HepG2 (cell line): ENCODE results near the gene OSR1.

Source experiments
- ATF1 ChIP-seq: IDR thresholded peaks from 2 replicates; pipeline ENCODE4 v1.6.1; 2016; ENCODE audit warnings: mild to moderate bottlenecking, control low read depth
- CEBPB ChIP-seq: IDR thresholded peaks from 2 replicates; pipeline ENCODE4 v1.6.1; 2011; ENCODE audit warnings: low read depth, low read length, improper control_type of control experiment, borderline replicate concordance

DNA sequence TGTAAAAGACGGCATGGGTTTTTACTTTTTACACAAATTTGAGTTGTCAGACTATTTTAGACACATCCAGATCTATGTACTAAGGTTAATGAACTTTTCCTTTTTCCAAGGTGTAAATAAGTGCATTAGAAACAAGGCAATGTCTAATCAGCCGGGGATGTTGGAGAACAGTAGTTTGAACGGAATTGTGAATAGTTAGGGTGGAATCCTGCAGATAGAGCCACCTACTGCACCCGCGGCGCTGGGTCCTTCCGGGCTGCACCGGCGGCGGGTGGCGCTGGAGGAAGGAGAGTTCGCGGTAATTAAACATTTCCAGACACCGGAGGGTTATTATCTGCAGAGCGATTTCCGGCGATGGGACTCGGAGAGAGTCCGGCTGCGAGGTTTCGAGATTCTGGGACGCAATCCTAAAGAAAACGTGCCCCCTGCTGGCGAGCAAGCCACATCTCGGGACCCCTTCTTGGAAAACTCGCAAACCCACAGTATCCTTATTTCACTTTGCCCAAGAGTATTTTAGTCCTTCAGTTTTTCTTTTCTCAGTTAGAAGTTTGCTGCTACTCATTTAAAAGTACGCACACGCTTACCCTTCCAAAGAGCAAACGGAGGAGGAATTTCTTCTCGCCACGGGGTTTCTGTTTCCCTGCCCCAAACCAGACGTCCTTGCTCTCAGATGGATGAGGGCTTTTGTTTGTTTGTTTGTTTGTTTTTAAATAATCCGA lies 4.5 kb upstream of the OSR1 start:
- no peak for TF ChIP-seq CEBPB
- no peak for TF ChIP-seq ATF1
